HG03469 (cell line): ENCODE measurements around the gene KDR.

Experiments used
- ATAC-seq: cut with Tn5 transposase; IDR thresholded peaks from one replicate; pipeline ENCODE4 v1.9.1; 2021; ENCODE audit warnings: mild to moderate bottlenecking, moderate library complexity, moderate number of reproducible peaks; ENCODE audit not compliant: unreplicated experiment

Gene KDR

GRCh38 chr4:55080174-55080865 lies 45.1 kb downstream of the KDR start:
- ATAC-seq: no peak

- no peak for ATAC-seq
Observed at GRCh38 chr4:55079451-55080173, 45.8 kb downstream of the KDR start.

GRCh38 chr4:55078987-55079386 lies 46.4 kb downstream of the KDR start:
- ATAC-seq: no peak

- no peak for ATAC-seq
Observed at GRCh38 chr4:55077577-55077976, 47.8 kb downstream of the KDR start.

- no peak for ATAC-seq
Observed at GRCh38 chr4:55075823-55076716, 49.3 kb downstream of the KDR start.

GRCh38 chr4:55075376-55075775 lies 50.0 kb downstream of the KDR start:
- no peak for ATAC-seq

- ATAC-seq: no peak
Observed at GRCh38 chr4:55074386-55074785, 51.0 kb downstream of the KDR start.

- no peak for ATAC-seq
Observed at GRCh38 chr4:55071951-55072350, 53.4 kb downstream of the KDR start.

GRCh38 chr4:55069248-55069647 lies 56.1 kb downstream of the KDR start:
- no peak for ATAC-seq

GRCh38 chr4:55068522-55068921 lies 56.9 kb downstream of the KDR start:
- no peak for ATAC-seq

- ATAC-seq: no peak
Observed at GRCh38 chr4:55066018-55066417, 59.4 kb downstream of the KDR start.

- ATAC-seq: no peak
Observed at GRCh38 chr4:55055529-55055928, 69.9 kb downstream of the KDR start.

GRCh38 chr4:55051532-55051931 lies 73.9 kb downstream of the KDR start:
- no peak for ATAC-seq

- ATAC-seq: no peak
Observed at GRCh38 chr4:55050418-55050950, 74.9 kb downstream of the KDR start.

- no peak for ATAC-seq
Observed at GRCh38 chr4:55038176-55038890, 87.1 kb downstream of the KDR start.

GRCh38 chr4:55037728-55038127 lies 87.7 kb downstream of the KDR start:
- no peak for ATAC-seq

- ATAC-seq: no peak
Observed at GRCh38 chr4:55036405-55036804, 89.0 kb downstream of the KDR start.

- ATAC-seq: no peak
Observed at GRCh38 chr4:55035892-55036291, 89.5 kb downstream of the KDR start.

- ATAC-seq: no peak
Observed at GRCh38 chr4:55033296-55033695, 92.1 kb downstream of the KDR start.

GRCh38 chr4:55032788-55033187 lies 92.6 kb downstream of the KDR start:
- ATAC-seq: no peak

- no peak for ATAC-seq
Observed at GRCh38 chr4:55032179-55032578, 93.2 kb downstream of the KDR start.
